Measurements from ENCODE around the gene CASP7. TPM values are rescaled to one million over a fixed set of nuclear protein-coding genes. Genes with fewer than 3 reads are reported as not detected.

CASP7 gene
- total RNA-seq, 1 experiment from 2014 or later = 4.7 TPM

- DNase-seq (ENCODE audit: low spot score) (no peak), ATAC-seq (no peak)
- H3K9me3 Mint-ChIP-seq = peaks cover 6% of the 10 kb centered on the region
- no peak overlapping the region for H3K4me3 Mint-ChIP-seq
- H3K36me3 Mint-ChIP-seq = peaks cover 20% of the 10 kb centered on the region
- ChIA-PET CTCF (interaction anchor here (1.1 kb wide), 1 partner anchor 27 kb away, joined by 3 read pairs; no protein-coding TSS in a partner anchor), POLR2A (interaction anchor here (1.1 kb wide), 1 partner anchor 20 kb away, joined by 3 read pairs; no protein-coding TSS in a partner anchor)
- peaks cover 17% of the 10 kb centered on the region for H3K4me1 Mint-ChIP-seq
- H3K27ac Mint-ChIP-seq = no peak overlapping the region
- no peak for TF ChIP-seq ZNF317 (CRISPR knock-in tag; IDR thresholded peaks at IDR 0.05; ENCODE audit: borderline replicate concordance, low read depth)
- no peaks in the 10 kb centered on the region for H3K27me3 Mint-ChIP-seq (ENCODE audit: low read depth)
Measured at GRCh38 chr10:113732966-113733365, 53.3 kb downstream of the CASP7 start.

- no peak for TF ChIP-seq HMGA2 (CRISPR knock-in tag; IDR thresholded peaks at IDR 0.05)
- TF ChIP-seq ELF4 (CRISPR knock-in tag; IDR thresholded peaks at IDR 0.05; ENCODE audit: low read depth) = no peak
- no peak for TF ChIP-seq SP1 (CRISPR knock-in tag; conservative IDR thresholded peaks at IDR 0.05)
- no peak for TF ChIP-seq MLX (CRISPR knock-in tag; IDR thresholded peaks at IDR 0.05)
- no peak for TF ChIP-seq ATF1 (CRISPR knock-in tag; IDR thresholded peaks at IDR 0.05)
- TF ChIP-seq ERG (CRISPR knock-in tag; IDR thresholded peaks at IDR 0.05) = no peak
- no peak for TF ChIP-seq MAX (CRISPR knock-in tag; IDR thresholded peaks at IDR 0.05)
- no peak for TF ChIP-seq ZNF512 (CRISPR knock-in tag; IDR thresholded peaks at IDR 0.05; ENCODE audit: borderline replicate concordance)
- no peak for TF ChIP-seq ATF2 (CRISPR knock-in tag; IDR thresholded peaks at IDR 0.05; ENCODE audit: borderline replicate concordance, low read depth)
- no peak for TF ChIP-seq ZNF396 (CRISPR knock-in tag; IDR thresholded peaks at IDR 0.05; ENCODE audit: borderline replicate concordance)
- TF ChIP-seq SOX15 (CRISPR knock-in tag; IDR thresholded peaks at IDR 0.05) = no peak
- TF ChIP-seq SMAD3 (CRISPR knock-in tag; IDR thresholded peaks at IDR 0.05; ENCODE audit: borderline replicate concordance) = no peak
- TF ChIP-seq TEAD4 (CRISPR knock-in tag; IDR thresholded peaks at IDR 0.05) = no peak
- POLR2A ChIA-PET = no interaction called here
- Mint-ChIP-seq H3K4me1 (peaks cover 17% of the 10 kb centered on the region), H3K27me3 (ENCODE audit: low read depth) (no peaks in the 10 kb centered on the region), H3K36me3 (peaks cover 15% of the 10 kb centered on the region), H3K4me3 (no peak overlapping the region), H3K27ac (no peak overlapping the region), H3K9me3 (peaks cover 6% of the 10 kb centered on the region)
- CTCF ChIA-PET = no interaction called here
- DNase-seq (ENCODE audit: low spot score) = no peak
- ATAC-seq = no peak
Measured at GRCh38 chr10:113733635-113734034, 53.9 kb downstream of the CASP7 start.

GRCh38 chr10:113735913-113736312, 56.2 kb downstream of the CASP7 start:
- no peak overlapping the region for H3K4me3 Mint-ChIP-seq
- ATAC-seq (peak; percentile 64), DNase-seq (ENCODE audit: low spot score) (no peak)
- H3K27ac Mint-ChIP-seq = no peak overlapping the region
- no peaks in the 10 kb centered on the region for H3K9me3 Mint-ChIP-seq
- H3K4me1 Mint-ChIP-seq = peaks cover 17% of the 10 kb centered on the region
- no peaks in the 10 kb centered on the region for H3K36me3 Mint-ChIP-seq
- no peak for TF ChIP-seq ZNF396 (CRISPR knock-in tag; IDR thresholded peaks at IDR 0.05; ENCODE audit: borderline replicate concordance)
- peak; percentile 91 for TF ChIP-seq GABPB1 (CRISPR knock-in tag; IDR thresholded peaks at IDR 0.05)
- TF ChIP-seq ZNF263 (CRISPR knock-in tag; IDR thresholded peaks at IDR 0.05; ENCODE audit: low read depth) = no peak
- H3K27me3 Mint-ChIP-seq (ENCODE audit: low read depth) = no peaks in the 10 kb centered on the region
- POLR2A ChIA-PET = no interaction called here
- CTCF ChIA-PET = no interaction called here
